HEK293 (cell line): Measurements from ENCODE around the gene RAB3B.
A peak's percentile ranks its signal among the peaks of the same experiment; 100 is the strongest.

Experiments used
- CTCF ChIP-seq: fragments of 450-650 bp; formaldehyde crosslinking; IDR thresholded peaks from 2 replicates; pipeline ENCODE4 v1.5.1; 2016; ENCODE audit warnings: missing biosample characterization, missing genetic modification characterization
- MYNN ChIP-seq: fragments of 450-650 bp; formaldehyde crosslinking; IDR thresholded peaks from 2 replicates; pipeline ENCODE4 v1.5.1; 2016; ENCODE audit warnings: missing biosample characterization, missing genetic modification characterization, borderline replicate concordance
- ZBTB11 ChIP-seq: fragments of 450-650 bp; formaldehyde crosslinking; conservative IDR thresholded peaks from 2 replicates; pipeline ENCODE4 v1.5.1; 2016; ENCODE audit warnings: low read depth, missing biosample characterization, missing genetic modification characterization
- ZNF223 ChIP-seq: fragments of 450-650 bp; formaldehyde crosslinking; IDR thresholded peaks from 2 replicates; pipeline ENCODE4 v1.5.1; 2016; ENCODE audit warnings: missing biosample characterization, missing genetic modification characterization
- ZNF324 ChIP-seq: fragments of 450-650 bp; formaldehyde crosslinking; IDR thresholded peaks from 2 replicates; pipeline ENCODE4 v1.5.1; 2016; ENCODE audit warnings: missing biosample characterization, missing genetic modification characterization
- ZNF341 ChIP-seq: fragments of 450-650 bp; formaldehyde crosslinking; IDR thresholded peaks from 2 replicates; pipeline ENCODE4; 2016; ENCODE audit warnings: low read depth, missing biosample characterization, missing genetic modification characterization
- ZNF48 ChIP-seq: fragments of 450-650 bp; formaldehyde crosslinking; IDR thresholded peaks from 2 replicates; pipeline ENCODE4 v1.5.1; 2016; ENCODE audit warnings: missing biosample characterization, missing genetic modification characterization
- ZNF560 ChIP-seq: fragments of 450-650 bp; formaldehyde crosslinking; IDR thresholded peaks from 2 replicates; pipeline ENCODE4 v1.5.1; 2017; ENCODE audit warnings: missing biosample characterization, missing genetic modification characterization, borderline replicate concordance
- ZNF777 ChIP-seq: fragments of 450-650 bp; formaldehyde crosslinking; IDR thresholded peaks from 2 replicates; pipeline ENCODE4 v1.5.1; 2017; ENCODE audit warnings: missing biosample characterization, missing genetic modification characterization, borderline replicate concordance
- TF ChIP-seq, protein P1 (sequence below): fragments of 450-650 bp; formaldehyde crosslinking; IDR thresholded peaks from 2 replicates; pipeline ENCODE4 v1.5.1; 2016; ENCODE audit warnings: missing biosample characterization, missing genetic modification characterization
- TF ChIP-seq, protein P2 (sequence below): IDR thresholded peaks from 2 replicates; pipeline ENCODE4 v1.6.1; 2011; ENCODE audit warnings: mild to moderate bottlenecking, low read depth, low read length, borderline replicate concordance

GRCh38 chr1:52002038-52002917 lies 11.8 kb upstream of the RAB3B start:
- no peak for TF ChIP-seq ZNF324 (tag by site-specific recombination)
- no peak for TF ChIP-seq ZBTB11 (tag by site-specific recombination)
- no peak for TF ChIP-seq ZNF48 (tag by site-specific recombination)
- peak; percentile 77; the same call in 1 of the 2 replicates for TF ChIP-seq CTCF (tag by site-specific recombination)
- TF ChIP-seq ZNF223 (tag by site-specific recombination), result no peak
- no peak for TF ChIP-seq ZNF560 (tag by site-specific recombination)
- no peak for TF ChIP-seq ZNF341 (tag by site-specific recombination)
- no peak for TF ChIP-seq MYNN (tag by site-specific recombination)
- no peak for TF ChIP-seq ZNF777 (tag by site-specific recombination)
- TF ChIP-seq, protein P1, sequence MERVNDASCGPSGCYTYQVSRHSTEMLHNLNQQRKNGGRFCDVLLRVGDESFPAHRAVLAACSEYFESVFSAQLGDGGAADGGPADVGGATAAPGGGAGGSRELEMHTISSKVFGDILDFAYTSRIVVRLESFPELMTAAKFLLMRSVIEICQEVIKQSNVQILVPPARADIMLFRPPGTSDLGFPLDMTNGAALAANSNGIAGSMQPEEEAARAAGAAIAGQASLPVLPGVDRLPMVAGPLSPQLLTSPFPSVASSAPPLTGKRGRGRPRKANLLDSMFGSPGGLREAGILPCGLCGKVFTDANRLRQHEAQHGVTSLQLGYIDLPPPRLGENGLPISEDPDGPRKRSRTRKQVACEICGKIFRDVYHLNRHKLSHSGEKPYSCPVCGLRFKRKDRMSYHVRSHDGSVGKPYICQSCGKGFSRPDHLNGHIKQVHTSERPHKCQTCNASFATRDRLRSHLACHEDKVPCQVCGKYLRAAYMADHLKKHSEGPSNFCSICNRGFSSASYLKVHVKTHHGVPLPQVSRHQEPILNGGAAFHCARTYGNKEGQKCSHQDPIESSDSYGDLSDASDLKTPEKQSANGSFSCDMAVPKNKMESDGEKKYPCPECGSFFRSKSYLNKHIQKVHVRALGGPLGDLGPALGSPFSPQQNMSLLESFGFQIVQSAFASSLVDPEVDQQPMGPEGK (tag by site-specific recombination), result no peak
- TF ChIP-seq, protein P2, sequence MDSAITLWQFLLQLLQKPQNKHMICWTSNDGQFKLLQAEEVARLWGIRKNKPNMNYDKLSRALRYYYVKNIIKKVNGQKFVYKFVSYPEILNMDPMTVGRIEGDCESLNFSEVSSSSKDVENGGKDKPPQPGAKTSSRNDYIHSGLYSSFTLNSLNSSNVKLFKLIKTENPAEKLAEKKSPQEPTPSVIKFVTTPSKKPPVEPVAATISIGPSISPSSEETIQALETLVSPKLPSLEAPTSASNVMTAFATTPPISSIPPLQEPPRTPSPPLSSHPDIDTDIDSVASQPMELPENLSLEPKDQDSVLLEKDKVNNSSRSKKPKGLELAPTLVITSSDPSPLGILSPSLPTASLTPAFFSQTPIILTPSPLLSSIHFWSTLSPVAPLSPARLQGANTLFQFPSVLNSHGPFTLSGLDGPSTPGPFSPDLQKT, result no peak
